Measurements from ENCODE around the gene ADAP2. TPM values are rescaled to one million over a fixed set of nuclear protein-coding genes. Genes with fewer than 3 reads are reported as not detected.
"Not testable (repeated sequence)": the region's sequence is repeated elsewhere in the genome, so short reads cannot be mapped to it uniquely, and the experiment has no call there.

ADAP2 gene
- total RNA-seq, 1 donor from 2014 or later, result 12.5 TPM

- no peak for TF ChIP-seq CTCF (IDR thresholded peaks at IDR 0.05)
- no peaks in the 10 kb centered on the region for H3K9me3 ChIP-seq
- intact Hi-C loops (cut with DNase I), result loop anchor here (1.0 to 2.0 kb wide), 2 partner anchors 64 to 310 kb away; partner anchors contain the start of gene RNF135
- peak within 1 kb of the TSS; percentile 75 to 90 for H3K27ac ChIP-seq
- peak within 1 kb of the TSS; percentile 59 to 78 for H3K4me3 ChIP-seq
- peaks cover 0 to 15% of the 10 kb centered on the region in 2 donors for H3K36me3 ChIP-seq
- H3K4me1 ChIP-seq, result peaks cover 0 to 13% of the 10 kb centered on the region in 2 donors
- DNase-seq (ENCODE audit: low spot score in 2 of 2), result peak; percentile 62 to 93
- no peaks in the 10 kb centered on the region for H3K27me3 ChIP-seq
These were observed 15.4 kb upstream of the ADAP2 start, which contains the start of gene TEFM for GRCh38 chr17:30906101-30906911. Gene TEFM (minus strand): TSS chr17:30906238. CDS start chr17:30906198, 40 bp downstream.

DNA sequence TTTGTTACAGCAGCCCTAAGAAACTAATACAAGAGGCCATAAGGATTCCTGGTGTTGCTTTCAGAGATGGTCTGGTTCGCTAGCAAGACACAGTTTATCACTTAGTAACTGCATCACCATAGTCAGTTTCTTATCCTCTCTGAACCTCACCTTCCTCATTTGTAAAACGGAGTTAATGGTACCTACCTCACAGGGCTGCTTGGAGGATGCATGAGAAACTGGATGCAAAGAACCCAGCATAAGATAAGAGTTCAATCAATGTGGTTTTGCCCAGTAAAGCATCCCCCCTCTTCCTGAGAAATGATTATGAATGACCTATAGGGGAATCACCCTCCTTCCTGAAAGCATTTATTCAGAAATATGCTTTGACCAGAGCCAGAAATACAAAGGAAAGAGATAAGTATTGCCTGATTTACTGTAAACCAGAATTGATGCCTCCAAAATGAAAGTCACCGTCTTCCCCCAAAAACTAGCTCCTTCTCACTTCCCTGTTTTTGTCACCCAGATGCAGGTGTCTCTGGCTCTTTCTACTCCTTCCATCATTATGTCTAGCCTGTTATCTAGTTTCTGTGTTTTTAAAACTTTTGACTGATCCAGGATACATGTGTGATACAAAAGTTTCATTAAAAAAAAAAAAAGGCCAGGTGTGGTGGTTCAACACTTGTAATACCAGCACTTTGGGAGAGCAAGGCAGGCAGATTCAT is 12.9 kb upstream of the ADAP2 start:
- DNase-seq (ENCODE audit: low spot score in 2 of 2), result no peak
- TF ChIP-seq CTCF (IDR thresholded peaks at IDR 0.05), result no peak
- no peaks in the 10 kb centered on the region for H3K9me3 ChIP-seq
- no peak overlapping the region for H3K4me3 ChIP-seq
- H3K27me3 ChIP-seq, result no peaks in the 10 kb centered on the region
- no peak overlapping the region for H3K27ac ChIP-seq
- H3K36me3 ChIP-seq, result peaks cover 0 to 3% of the 10 kb centered on the region in 2 donors
- intact Hi-C loops (cut with DNase I), result no loop called here
- peaks cover 0 to 13% of the 10 kb centered on the region in 2 donors for H3K4me1 ChIP-seq

DNA sequence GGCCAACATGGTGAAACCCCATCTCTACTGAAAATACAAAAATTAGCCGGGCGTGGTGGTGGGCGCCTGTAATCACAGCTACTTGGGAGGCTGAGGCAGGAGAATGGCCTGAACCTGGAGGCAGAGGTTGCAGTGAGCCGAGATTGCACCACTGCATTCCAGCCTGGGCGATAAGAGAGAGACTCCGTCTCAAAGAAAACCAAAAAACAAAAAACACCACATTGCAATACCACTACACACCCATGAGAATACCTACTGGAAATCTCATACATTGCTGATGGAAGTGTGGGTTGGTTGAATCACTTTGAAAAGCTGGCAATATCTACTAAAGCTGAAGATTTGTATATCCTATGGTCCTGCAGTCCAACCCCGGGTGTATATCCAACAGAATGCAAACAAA is 11.6 kb upstream of the ADAP2 start:
- H3K36me3 ChIP-seq; H3K4me3 ChIP-seq; H3K9me3 ChIP-seq; intact Hi-C loops (cut with DNase I); H3K4me1 ChIP-seq; DNase-seq (ENCODE audit: low spot score in 2 of 2); H3K27me3 ChIP-seq; H3K27ac ChIP-seq: not testable (repeated sequence)

- Histone ChIP-seq H3K4me1 (no peaks in the 10 kb centered on the region), H3K36me3 (no peaks in the 10 kb centered on the region), H3K9me3 (no peaks in the 10 kb centered on the region), H3K27ac (no peak overlapping the region), H3K4me3 (no peak overlapping the region), H3K27me3 (no peaks in the 10 kb centered on the region)
- intact Hi-C loops (cut with DNase I), result no loop called here
- no peak for TF ChIP-seq CTCF (IDR thresholded peaks at IDR 0.05)
- no peak for DNase-seq (ENCODE audit: low spot score in 2 of 2)
These were observed 7.8 kb upstream of the ADAP2 start for GRCh38 chr17:30913955-30914354.

DNA sequence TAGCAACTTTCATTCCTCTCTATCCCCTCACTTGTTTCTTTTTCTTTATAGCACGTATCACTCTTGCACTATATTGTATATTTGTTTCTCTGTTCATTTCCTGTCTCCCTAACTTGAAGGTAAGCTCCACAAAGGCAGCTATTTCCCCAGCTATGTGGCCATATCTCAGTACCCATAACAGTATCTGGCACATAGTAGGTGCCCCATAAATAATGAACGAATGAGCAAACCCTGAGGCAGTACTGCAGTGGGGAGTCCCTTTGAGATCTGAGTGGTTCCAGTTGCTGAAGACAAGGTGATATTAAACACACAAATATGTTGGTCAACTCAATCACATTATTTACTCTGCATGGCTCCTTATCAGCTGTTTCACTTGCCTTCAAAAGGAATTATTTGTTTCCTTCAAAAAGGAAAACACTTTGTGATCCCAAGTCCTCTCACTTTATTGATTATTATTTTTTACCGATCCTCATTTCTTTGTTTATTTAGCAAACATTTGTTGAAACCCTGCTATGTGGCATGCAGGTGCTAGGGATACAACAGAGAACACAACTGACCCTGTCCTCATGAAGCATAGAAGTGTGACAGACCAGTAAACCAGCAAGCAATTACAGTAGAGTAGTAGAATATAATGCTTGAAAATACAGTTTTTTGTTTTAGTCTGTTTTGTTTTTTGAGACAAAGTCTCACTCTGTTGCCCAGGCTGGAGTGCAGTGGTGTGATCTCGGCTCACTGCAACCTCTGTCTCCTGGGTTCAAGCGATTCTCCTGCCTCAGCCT is 5.7 kb upstream of the ADAP2 start:
- Histone ChIP-seq H3K4me3 (no peak overlapping the region), H3K36me3 (no peaks in the 10 kb centered on the region), H3K27me3 (peaks cover 2% of the 10 kb centered on the region), H3K27ac (no peak overlapping the region), H3K4me1 (no peaks in the 10 kb centered on the region), H3K9me3 (no peaks in the 10 kb centered on the region)
- intact Hi-C loops (cut with DNase I), result no loop called here
- no peak for DNase-seq (ENCODE audit: low spot score in 2 of 2)
- TF ChIP-seq CTCF (IDR thresholded peaks at IDR 0.05), result no peak
